GM19372 (cell line): Measurements from ENCODE around the gene KLF6.

Source experiments
- ATAC-seq: cut with Tn5 transposase; IDR thresholded peaks from one replicate; pipeline ENCODE4 v1.9.1; 2021; ENCODE audit warnings: mild to moderate bottlenecking, low read depth, moderate library complexity; ENCODE audit not compliant: unreplicated experiment

The KLF6 gene

DNA sequence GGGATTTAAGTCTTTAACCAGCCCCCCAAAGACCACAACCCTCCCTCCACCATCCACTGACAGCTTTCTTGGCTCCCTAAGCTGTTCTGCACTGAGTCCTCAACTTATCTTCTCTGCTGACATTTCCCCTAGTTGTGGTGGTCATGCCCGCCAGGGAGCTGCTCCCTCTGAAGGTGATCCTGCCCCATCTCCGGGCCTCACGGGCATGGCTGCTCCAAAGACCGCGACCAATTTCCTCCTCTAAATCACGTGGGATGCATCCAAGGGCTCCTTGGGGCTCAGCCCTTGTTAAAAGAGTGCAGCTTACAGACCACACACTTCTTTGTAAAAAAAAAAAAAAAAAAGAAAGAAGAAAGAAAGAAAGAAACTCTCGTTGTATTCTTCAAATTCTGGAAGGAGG is 27.1 kb upstream of the KLF6 start:
- ATAC-seq = no peak

DNA sequence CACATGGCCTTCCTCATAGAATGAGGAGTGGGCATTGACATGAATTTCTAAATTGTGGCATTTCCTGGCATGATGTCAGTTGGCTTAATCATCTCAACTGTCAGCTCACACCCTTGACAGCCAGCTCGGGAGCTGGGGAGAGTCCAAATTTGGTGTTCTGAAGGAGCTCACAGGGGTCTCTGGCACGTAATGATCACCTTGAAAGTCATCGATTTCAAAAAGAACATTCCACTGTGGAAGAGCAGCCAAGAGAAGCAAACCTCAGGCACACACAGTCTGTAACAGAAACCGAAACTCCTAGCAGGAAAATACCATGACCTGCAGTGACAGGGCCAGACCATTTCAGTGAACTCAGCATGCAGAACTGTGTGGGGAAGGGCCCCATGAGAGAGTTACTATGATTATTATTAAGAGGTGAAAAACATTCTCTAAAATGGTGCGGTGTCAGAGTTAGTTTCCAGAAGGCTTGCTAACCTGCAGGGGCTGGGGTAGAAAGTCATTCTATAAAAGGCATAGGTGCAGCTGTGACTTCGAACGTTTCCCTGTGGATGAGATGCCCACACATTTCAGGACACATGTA is 26.4 kb upstream of the KLF6 start:
- peak; percentile 88 for ATAC-seq

DNA sequence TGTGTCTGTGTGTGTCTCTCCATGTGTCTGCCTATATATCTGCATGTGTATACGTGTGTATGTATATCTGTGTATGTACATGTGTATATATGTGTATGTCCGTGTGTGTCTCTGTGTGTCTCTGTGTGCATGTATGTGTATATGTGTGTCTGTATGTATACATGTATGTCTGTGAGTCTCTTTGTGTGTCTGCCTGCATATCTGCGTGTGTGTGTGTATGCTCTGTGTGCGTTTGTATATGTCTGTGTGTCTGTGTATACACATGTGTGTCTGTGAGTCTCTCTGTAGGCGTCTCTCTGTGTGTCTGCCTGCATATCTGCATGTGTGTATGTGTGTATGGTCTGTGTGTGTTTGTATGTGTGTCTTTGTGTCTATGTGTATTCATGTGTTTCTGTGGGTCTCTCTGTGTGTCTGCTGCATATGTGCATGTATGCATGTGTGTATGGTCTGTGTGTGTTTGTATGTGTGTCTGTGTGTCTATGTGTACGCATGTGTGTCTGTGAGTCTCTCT is 23.7 kb upstream of the KLF6 start:
- ATAC-seq = no peak

DNA sequence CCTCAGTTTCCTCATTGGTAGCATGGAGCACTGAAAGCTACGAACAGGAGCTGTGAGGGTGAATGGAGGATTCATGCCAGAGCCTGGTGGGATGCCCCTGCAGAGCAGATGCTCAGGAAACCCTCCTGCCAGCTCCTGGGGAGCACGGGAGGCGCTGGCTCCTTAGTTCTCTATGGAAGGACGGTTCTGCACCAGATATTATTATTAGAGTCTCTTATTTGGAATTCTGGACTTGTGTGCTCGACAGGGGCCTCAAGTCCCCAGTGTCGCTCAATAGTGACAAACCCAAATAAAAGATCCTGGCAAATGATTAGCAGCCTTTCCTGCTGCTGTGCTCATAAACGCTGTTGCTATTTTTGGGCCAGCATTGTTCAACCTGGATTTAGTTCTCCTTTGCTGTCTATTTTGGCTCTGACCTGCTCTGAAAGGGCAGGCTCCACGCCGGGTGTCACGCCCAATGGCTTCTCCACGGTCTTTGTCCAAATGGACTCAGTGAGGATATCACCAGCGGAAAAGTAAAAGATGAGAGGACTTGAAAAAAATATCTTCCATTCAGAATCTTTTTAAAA is 23.0 kb upstream of the KLF6 start:
- ATAC-seq = no peak

DNA sequence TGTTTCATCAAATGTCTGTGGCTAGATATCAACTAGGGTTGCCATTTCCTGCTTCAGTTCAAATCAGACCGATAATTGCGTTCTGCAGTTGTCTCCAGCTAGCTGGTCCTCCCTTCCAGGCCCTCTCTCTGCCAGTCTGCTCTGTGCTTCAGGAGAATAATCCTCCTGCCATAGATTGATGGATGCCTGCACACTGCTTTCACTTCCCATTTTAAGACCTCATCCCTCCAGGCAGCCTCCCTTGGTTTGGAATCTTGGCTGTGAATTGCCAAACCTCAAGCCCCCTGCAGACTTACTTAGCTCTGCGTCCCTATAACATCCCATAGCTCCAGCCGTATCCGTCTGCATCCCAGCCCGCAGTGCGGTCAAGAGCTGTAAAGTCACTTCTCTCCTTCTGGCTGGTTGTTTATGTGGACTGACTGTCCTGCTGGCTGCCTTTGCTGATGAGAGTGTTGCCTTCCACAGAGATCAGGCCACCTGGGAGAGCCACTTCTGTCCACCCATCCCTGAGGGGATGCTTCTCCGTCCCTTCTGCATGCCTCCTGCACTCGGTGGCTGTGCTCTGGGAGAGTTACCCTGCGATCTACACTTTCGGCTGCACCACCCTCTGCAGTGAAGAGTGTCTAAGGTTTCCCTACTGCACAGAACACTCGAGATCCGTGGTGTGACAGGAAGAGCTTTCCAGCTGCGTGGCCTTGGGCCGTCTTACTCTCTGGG is 22.4 kb upstream of the KLF6 start:
- ATAC-seq = no peak

DNA sequence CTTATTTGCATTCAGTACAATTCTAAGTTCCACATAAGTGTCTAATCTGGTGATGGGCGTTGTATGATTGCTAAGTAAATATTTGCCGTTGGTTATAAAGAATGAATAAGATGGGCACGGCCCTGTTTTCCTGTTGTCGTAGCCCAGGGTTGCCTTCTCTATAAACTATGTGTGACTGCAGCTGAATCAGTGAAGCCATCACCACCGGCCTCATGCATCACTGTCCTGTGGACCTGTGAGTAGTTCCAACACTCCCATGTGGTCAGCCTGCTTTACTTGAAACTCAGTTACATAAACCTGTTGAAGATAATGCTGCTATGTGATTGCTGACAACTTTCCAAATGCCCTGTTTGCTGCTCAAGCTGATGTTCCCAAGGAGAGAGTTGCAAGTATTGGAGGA is 21.6 kb upstream of the KLF6 start:
- no peak for ATAC-seq

DNA sequence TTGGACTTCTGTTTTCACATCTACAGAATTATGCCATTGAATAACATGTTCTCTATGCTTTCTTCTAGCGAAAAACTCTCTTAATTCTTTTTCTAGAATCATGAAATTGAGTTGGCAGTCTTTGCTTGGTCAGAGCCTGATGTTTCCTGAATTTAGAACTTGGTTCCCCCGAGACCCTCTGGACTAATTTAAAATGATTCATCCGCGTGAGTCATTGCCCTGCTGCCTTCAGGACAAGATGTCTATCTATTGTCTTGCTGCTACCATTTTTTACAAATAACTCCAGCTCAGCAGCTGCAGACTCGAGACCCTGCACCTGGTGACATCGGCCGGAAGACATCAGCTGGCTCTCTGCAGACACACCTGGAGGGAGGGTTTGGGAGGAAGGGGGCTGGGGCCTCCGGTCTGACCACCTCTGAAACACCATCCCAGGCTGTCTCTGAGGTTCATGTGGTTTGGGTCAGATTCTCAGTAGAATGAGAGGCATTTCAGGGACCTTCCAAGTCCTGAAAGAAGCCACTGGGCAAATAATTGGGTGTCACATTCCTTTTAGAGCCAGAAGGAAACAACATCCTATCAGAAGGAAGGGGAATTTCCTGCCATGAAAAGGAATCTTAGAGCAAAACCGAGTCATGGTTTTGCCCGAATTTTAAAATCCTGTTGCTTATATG is 20.9 kb upstream of the KLF6 start:
- no peak for ATAC-seq

DNA sequence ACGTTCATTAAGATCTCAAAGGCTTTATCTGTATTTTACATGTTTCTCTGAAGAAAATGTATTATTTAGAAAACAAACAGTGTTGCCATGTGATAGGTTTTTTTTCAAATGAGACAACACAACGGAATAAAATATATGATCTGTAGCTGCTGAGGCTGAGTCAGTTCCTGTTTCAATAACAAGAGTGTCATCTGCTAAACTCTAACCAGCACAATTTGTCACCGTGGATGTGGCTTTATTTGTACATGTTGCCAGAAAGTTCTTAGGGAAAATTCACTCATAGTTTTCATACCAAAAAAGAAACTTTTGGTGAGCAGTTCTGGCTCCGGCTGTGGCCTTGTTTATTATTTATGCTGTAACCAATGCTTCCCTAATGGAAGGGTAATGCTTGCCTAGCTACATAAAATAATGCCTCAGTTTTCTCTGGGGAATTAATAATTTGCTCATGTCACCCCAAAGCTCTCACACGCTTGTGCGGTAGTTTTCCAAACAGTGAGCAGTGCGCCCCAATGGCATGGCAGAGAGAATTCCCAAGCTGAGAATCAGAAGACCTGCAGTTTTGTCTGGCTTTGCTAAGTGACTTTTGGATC is 20.3 kb upstream of the KLF6 start:
- peak; percentile 48 for ATAC-seq

DNA sequence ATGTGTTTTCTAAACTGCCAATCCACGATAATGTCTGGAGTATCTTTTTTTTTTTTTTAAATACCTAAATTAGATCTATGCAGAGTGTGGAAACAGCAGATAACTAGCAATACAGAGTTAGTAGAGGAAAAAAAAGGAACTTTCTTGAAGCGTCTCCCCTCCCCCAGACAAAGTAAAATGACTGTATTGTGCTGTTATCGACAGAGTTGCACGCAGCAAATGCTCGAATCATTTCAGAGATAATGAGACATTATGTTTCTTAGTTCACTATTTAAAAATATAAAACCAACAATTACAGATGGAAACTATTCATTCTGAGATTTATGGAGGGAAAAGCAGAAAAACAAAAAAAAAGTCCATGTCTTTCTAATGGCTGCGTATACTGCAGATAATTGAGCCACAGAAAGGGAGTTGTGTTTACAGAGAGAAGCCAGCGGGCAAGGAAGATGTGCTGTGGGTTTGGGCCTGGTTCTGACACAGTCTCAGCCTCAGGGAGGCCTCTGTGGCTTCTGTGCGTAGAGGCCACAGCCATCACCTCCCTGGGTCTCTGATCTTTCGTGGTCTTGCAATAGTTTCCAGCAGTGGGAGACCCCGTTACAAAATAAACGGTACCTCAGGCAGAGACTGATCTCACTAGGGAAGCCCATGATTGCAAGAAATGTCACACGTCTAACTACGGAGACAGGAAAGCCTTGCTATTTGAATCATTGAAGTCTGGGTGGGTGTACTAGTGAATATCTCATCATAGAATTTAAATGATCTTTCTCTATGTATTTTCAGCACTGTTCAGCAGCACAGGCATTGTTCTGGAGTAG is 19.1 kb upstream of the KLF6 start:
- ATAC-seq = no peak

DNA sequence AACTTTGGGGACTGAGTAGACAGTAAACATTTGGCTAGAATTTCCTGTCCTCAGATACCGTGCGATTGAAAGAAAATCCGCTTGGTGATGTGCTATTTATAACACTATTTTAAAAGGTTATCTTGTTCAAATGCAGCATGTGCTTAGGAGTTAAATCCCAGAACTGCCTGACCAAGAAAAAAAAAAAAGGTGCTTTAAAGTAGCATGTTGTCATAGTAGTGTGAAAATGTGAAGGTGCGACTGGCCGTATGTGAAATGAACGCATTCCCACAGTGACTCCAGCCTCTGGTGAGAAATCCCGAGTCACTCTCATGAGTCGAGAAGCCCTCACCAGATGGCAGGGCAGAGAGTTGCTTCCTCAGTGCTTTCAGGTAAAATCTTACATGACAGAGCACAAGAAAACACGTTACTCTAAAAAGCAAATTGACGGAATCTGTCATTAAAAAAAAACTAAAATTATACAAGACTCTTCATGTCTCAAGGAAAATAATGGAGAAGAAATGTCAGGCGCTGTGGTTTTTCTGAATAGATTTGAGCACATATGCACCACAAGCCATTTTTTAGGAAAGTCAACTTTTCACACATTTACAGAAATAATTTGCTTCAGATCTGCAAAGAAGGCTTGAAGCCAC is 18.4 kb upstream of the KLF6 start:
- no peak for ATAC-seq

DNA sequence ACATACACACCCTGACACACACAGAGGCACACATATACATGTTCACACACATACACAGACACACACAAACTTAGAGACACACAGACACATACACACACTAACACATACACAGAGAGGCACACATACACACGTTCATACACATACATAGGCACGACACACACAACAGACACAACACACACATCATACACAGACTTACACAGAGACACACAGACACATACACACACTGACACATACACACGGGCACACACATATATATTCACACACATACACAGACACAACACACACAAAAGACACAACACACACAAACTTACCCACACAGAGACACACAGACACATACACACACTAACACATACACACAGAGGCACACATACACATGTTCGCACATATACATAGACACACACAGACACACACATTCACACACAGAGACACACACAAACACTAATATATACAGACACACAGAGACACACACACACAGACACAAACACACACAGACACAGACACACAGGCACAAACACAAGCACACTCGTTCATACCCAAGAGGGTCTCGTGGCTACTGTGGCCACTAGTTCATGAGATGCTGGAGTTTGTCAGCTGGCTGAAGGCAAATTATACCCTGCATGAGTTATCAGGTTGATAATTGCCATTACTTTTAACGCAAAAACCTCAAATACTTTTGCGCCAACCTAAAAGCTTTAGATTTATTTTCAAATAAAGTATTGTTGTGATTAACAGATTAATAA is 17.7 kb upstream of the KLF6 start:
- no peak for ATAC-seq

DNA sequence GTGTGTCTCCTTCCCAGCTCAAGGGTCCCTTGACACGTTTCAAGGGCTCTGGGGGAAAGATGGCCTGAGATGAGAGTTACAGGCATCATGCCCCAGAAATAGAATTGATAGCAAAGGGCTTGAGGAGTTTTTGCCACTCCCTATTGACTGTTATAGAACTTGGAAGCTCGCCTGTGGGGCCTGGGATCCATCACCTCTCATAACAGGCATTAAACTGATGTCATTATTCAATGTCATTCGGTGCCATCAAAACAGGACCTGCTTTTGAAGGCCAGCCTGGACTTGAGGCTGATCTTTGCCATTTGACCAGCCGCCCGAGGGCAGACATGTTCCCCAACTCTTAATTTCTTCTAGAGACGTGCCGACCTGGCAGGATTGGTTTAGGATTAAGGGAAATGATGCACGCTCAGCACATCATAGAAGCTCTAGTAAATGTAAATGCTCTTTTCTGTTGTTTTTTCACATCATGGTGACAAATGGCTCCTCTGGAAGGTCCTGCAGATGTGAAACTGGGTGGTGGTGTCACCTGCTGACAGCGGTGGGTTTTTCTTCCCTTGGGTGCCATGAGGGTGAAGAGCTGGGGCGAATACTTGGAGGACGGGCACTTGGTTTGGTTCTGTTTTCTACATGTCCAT is 16.7 kb upstream of the KLF6 start:
- ATAC-seq = no peak

DNA sequence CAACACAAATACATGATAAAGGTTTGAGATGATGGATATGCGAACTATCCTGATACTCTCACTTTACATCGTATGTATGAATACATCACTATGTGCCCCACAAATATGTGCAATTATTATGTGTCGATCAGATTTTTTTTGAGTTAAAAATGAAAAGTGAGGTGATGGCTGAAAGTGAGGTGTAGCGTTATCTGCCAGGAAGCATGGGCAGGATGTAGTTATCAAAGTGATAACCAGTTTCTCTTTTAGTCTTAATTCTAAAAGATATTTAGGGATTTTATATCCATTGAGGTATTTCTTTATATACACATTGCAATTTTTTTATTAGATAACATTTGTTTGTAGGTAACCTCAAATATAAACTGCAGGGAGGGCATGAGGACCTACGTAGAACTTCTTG is 15.6 kb upstream of the KLF6 start:
- ATAC-seq = no peak

DNA sequence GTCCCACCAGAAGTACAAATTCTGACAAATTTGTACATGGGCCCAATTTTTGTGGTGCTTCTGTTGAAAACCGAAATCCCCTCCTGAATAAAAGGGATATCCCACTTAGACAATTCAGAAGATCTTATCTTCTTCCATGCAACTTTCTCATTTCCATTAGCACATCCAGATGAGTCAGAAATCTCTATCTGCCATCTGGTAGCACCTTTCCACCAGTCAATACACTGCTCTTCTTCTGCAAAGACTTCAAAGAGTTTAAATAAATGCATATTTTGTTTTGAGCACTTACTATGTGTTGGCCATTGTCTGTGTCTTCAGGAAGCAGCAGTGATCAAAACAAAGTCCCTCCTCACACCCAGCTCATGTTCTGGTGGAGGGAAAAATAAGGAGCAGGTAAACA is 12.7 kb upstream of the KLF6 start:
- ATAC-seq = no peak

DNA sequence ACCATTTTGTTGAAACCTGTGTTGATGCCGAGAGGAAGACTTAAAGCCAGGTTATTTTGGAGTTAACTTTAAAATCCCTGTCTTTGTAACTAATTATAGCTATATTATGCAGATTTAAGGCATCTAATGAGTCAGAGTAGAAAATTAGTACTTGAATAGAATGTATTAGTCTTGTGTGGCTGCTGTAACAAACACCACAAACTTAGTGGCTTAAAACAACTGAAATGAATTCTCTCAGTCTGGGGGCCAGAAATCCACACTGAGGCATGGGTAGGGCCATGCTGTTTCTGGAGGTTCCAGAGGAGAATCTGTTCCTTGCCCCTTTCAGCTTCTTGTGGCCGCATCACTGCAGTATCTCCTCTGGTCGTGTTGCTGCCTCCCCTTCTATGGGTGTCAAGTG is 8.5 kb upstream of the KLF6 start:
- ATAC-seq = no peak

DNA sequence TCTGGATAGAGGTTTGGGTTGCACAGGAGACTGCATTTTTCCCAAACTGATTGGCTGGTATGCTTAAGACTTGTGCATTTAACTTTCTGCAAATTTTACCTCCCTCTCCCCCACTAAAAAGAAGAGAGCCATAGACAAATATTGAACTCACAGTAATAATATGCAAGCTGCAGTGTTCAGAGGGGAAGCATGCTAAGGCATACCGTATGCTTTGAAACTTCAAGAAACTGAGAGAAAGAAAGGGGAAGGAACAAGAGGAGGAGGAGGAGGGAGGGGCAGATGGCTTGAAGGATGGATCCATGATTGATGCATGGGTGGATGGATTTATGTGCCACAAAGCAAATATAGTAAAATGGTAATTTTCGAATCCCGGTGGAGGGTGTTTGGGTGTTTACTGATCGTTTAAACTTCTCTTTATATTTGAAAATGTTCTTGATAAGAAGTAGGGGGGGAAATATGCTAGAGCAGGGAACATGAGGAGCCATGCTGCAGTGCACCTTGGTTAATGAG is 7.8 kb upstream of the KLF6 start:
- no peak for ATAC-seq

DNA sequence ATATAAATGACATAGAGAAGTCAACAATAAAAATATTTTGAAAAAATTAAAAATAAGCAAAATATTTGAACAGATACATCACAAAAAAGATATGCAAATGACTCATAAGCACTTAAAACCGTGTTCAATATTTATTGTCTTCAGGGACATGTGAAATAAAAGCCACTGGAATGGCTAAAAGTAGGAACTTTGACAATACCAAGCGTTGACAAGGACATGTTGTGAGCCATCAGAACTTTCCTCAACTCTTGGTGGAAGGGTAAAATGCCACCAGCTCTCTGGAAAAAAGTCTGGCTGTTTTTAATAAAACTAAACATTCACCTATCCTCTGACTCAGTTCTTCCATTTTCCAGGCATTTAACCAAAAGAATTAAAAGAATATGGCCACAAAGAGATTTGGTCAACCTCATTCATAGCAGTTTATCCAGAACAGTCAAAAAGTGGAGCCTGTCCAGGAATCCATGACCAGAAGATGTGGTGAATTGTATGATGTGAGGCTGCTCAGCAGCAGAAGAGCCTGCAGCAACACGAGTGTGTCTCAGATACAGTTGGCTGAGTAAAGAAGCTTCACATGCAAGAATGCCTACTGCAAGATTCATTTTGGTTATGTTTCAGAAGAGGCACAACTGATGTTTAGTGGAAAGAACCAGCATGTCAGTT is 7.1 kb upstream of the KLF6 start:
- no peak for ATAC-seq

DNA sequence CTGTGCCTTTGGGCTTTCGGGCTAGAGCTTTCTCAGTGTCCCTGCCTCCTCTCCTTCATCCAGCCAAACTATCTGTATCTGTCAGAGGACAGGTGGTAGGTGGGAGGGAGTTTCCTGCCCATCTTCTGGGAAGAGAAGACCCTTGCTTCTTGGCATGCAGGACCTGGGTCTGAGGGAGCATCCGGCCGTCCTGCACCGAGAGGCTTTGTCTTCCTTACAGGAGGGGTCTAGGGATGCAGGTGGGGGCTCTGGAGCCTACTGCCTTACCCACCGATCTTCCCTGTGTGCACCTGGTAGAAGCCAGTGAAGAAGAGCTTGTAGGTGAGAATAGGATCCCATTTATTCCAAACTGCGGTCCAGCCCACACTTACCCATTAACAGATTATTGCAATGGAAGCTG is 5.8 kb upstream of the KLF6 start:
- ATAC-seq = no peak
